GM18951 (cell line): Measurements from ENCODE around the gene B3GNT9.
"Not testable (repeated sequence)": the region's sequence is repeated elsewhere in the genome, so short reads cannot be mapped to it uniquely, and the experiment has no call there.

ENCODE experiments used
- POLR2A ChIP-seq: IDR thresholded peaks from 4 replicates; pipeline ENCODE4 v1.6.1; 2011; ENCODE audit warnings: mild to moderate bottlenecking; ENCODE audit not compliant: insufficient read length, insufficient read depth; ENCODE audit errors: extremely low read depth
- in situ Hi-C: fragments of 300-500 bp; cut with MboI; formaldehyde crosslinking; loops from one replicate; pipeline ENCODE4 v1.12.0; 2022; ENCODE audit warnings: low sequenced_read_pairs, mixed read lengths, inconsistent platforms; ENCODE audit not compliant: unreplicated experiment

Gene B3GNT9

DNA sequence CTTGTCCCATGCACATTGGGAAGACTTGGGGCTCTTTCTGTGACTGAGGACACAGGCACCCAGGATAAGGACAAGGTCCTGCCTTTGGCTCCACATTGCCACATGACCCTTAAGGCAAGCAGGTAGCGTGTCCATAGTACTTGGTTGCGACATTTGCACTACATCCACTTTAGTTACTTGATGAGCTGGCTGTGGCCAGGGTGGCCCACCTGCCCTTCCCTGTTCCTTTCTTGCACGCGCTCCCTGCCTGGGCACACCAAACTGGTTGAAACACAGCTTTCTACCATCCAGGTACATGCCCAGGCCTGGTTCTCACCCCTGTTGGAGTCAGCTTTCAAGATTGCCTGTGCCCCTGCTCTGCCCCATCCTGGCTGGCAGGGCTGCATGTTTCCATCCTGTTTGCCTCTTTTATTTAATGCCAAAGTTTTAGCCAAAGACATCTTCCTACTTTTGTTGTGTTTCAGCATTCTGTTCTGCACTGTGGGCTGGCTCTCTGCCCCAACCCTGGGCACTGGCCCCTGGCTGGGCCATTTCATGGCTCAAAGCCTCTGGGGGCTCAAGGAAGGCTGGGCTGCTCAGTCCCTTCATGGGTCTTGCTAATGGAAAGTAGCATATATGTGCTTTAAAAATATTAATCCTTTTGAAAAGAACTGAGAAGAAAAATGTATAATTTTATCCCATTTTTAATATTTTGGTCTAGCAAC, 3.2 kb downstream of the B3GNT9 start:
- in situ Hi-C loops, result no loop called here
- TF ChIP-seq POLR2A, result no peak

DNA sequence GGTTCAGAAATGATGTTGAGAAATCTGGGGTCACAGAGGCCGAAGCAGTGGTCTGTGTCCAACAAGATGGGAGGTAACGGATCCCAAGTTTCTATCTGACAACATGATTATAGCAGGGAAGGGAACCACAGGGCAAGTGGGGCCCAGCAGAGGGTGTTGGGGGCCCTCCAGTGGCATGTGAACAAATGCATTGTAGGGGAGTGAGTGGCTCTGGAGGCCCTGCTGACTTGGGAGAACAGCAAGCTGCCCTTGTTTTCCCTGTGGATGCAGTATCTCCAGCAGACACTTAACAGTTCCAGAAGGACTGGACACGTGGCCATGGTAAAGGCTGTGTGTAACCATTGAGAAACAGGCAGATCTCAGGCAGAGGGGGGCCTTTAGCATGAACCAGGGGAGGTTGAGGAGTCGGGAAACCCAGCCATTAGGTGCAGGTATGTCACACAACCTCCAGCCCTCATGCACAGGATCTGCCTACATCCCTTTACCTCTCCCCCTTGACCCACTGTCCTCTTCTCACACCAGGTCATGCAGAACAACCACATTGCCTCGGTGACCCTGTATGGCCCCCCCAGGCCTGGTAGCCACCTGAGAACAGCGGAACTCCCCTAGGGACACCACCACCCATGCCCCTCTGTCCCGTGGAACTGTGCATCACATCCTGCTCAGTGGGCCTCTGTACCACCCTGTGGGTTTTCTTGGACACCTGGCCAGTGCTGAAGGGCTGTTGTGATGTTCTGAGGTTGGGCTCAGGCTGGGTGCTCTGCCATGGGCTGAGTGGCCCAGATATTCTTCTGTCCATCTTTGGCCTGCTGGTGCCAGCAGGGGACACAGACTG, 4.1 kb downstream of the B3GNT9 start:
- in situ Hi-C loops, result no loop called here

DNA sequence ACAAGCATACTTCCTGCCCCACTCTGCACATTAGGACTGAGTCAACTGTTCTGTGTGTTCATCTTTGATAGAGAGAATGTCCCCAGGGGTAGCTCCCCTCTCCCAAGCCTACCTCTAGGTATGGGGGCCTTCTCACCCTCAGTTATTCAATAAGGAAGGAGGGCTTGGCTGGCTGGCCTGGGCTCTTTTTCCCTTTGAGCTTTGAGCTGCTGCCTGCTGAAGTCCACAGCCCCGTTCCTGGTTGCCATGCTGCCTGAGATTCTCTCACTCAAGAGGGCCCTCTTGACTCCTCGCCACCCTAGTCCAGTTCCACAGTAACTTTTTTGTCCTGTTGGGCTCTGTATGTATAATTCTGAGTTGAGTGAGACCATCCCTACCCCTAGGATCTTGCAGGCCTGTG, 5.1 kb downstream of the B3GNT9 start:
- no peak for TF ChIP-seq POLR2A
- in situ Hi-C loops, result no loop called here

More for the DNA sequence above, 4.1 kb downstream of the B3GNT9 start:
- no peak for TF ChIP-seq POLR2A

DNA sequence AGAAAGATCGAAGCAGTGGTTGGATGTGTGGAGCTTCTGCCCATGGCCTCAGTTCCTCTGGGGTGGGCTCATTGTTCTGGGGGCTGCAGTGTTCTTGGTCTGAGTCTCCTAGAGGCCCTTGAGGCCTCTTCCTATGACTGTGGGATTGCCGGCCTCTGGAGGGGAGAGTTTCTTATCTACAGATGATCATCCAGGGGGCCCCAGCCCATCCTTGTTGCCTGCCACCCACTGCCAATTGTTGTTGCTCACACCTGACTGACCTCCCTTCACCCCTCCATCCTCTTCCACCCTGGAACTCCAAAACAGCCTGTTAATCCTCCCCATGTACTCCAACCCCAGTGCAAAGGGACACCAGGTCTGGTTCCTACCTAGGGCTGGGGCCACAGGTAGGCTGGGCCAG, 5.9 kb downstream of the B3GNT9 start:
- in situ Hi-C loops, result no loop called here
- no peak for TF ChIP-seq POLR2A

DNA sequence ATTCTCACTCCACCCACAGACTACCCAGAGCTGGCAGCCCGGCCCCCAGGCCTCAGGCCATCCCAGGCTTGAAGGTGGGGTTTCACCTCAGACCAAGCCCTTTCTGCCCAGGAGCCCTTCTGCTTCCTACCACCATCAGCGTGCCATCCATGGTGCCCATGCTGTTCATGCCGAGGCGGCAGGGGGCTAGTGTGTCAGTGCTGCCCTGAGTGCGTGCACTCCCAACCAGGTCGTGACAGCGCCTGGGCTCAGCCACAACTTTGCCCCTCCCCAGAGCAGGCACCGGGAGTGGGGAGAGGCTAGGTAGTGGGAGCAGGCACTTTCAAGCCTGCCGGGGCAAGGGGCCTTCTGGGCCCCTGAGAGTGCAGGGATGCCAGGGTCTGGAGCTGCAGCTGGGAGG, 8.5 kb downstream of the B3GNT9 start:
- no peak for TF ChIP-seq POLR2A
- in situ Hi-C loops, result no loop called here

DNA sequence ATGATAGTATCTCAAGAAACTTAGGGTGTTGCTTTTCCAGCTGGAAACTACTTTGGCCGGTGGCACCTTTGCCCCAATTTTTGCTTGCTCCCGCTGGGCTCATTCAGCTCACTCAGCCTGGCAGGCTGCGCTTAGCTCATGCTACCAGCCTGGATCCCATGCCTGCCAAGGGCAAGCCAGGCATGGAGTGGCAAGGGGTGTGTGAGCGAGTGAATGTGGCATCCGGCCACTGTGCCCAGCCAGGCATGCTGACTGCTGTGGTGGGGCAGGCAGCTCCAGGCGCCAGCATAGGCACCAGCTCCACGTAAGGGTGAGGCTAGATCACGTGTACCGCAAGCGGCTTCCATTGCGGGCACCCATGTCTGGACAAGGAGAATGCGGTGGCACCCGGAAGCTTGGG, 9.4 kb downstream of the B3GNT9 start:
- in situ Hi-C loops, result no loop called here
- TF ChIP-seq POLR2A, result no peak

DNA sequence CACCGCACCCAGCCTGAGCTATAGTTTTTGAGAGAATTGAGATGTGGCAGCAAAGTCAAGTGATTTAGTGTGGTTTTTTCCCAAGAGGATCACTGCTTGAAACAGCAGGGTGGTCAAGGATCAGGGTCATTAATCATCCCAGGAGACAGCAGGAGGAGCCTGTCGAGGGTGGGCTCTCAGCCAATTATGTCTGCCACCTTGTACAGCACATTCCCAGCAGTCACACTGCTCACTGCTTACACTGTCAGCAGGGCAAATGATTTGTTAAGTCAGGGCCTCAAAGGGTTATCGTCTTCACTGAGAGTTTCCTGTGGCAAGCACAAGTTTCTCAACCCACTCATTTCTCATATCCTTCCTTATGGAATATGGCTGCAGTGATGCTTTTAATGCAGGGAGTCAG, 13.2 kb downstream of the B3GNT9 start:
- TF ChIP-seq POLR2A, result no peak
- in situ Hi-C loops, result no loop called here

DNA sequence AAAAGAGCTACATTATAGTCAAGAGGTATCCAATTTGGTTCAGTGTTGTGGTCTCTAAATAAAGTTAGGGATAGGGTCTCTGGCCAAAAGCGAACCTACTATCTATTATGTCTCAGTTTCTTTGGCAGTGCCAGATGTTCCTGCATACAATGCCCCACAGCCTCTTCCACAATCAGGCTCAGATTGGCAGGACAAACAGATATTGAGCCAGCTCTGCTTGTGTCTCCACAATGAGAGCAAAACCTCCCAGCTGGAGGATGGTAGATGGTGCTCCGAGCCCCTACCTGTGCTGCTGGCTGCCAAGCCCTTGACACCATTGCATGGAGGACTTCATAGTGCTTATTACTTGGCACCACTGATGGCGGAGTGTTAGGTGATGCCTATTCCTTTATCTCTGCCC, 21.4 kb downstream of the B3GNT9 start:
- TF ChIP-seq POLR2A, result no peak

DNA sequence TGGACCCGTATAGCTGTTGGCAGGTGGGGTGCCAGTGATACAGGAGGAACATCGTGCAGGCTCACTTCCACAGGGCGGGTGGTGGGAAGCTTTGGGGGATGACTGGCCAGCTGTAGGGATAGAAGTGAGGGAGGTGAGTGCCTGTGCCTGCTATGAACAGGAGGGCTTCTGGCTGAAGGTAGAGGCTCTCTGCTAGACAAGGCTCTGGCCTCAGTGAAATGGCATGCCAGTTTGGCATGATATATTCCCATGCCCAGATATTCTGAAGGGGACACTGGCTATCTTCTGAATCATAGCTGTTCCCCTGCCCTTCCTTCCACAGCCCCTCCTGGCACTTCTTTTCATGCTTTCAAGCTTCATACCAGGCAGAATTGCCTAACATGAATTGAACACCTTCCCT, 21.9 kb downstream of the B3GNT9 start:
- no peak for TF ChIP-seq POLR2A
- in situ Hi-C loops, result no loop called here

More for the DNA sequence above, 21.4 kb downstream of the B3GNT9 start:
- in situ Hi-C loops, result no loop called here

DNA sequence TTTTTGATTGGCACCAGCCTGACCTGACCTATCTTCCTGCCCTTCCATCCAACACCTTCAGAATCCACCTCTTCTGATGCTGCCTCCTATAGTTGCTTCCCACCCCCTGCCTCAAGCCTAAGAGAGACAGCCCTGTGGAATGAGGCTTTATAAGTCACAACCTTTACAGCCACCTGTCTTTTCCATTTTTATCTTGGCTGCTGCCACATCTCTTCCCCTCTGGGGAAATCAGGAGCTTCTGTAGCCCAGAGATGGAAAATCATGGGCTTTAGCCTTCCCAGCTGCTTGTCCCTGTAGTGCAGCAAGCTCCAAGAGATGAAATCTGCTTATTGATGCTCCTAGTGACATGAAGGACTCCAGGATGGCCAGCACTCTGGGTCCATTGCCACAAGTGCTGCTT, 22.4 kb downstream of the B3GNT9 start:
- no peak for TF ChIP-seq POLR2A

DNA sequence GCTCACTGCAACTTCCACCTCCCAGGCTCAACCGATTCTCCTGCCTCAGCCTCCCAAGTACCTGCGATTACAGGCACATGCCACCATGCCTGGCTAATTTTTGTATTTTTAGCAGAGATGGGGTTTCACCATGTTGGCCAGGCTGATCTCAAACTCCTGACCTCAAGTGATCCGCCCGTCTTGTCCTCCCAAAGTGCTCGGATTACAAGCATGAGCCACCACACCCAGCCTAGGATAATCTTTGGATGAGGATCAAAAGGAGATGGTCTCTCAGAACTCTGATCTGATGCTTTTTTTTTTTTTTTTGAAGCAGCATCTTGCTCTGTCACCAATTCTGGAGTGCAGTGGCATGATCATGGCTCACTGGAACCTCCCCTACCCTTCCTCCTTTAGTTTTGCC, 28.0 kb downstream of the B3GNT9 start:
- in situ Hi-C loops, result not testable (repeated sequence)

More for the DNA sequence above, 22.4 kb downstream of the B3GNT9 start:
- in situ Hi-C loops, result no loop called here

DNA sequence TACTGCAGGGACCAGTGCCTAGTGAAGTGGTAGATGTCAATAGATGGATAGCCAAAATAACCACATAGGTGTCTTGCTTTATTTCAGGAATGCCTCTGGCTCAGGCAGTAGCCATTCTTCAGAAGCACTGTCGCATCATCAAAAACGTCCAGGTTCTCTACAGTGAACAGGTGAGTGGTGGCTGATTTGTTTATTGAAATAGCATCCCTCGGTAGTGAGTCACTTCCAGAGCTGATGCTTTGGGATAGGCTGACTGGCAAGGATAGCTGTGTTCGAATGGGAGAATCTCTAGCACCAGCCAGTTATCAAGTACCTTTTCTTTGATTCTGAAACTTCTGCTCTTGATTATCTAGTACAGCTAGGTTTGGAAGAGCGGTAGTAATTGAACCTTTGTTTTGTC, 30.8 kb downstream of the B3GNT9 start:
- in situ Hi-C loops, result no loop called here
- TF ChIP-seq POLR2A, result no peak

DNA sequence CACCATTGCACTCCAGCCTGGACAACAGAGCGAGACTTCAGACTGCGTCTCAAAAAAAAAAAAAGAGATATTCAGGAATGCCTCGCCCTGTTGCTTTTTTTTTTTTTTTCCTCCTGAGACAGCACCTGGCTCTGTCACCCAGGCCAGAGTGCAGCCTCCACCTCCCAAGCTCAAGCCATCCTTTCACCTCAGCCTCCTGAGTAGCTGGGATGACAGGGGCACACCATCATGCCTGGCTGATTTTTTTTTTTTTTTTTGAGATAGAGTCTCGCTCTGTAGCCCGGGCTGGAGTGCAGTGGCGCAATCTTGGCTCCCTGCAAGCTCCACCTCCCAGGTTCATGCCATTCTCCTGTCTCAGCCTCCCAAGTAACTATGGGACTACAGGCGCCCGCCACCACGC, 33.1 kb downstream of the B3GNT9 start:
- in situ Hi-C loops, result no loop called here
- TF ChIP-seq POLR2A, result no peak
